HG02973 (cell line): Measurements from ENCODE around the gene TMPRSS3.

Experiments used
- ATAC-seq: cut with Tn5 transposase; IDR thresholded peaks from one replicate; pipeline ENCODE4 v1.9.1; 2021; ENCODE audit warnings: moderate library complexity; ENCODE audit not compliant: unreplicated experiment

TMPRSS3 gene

DNA sequence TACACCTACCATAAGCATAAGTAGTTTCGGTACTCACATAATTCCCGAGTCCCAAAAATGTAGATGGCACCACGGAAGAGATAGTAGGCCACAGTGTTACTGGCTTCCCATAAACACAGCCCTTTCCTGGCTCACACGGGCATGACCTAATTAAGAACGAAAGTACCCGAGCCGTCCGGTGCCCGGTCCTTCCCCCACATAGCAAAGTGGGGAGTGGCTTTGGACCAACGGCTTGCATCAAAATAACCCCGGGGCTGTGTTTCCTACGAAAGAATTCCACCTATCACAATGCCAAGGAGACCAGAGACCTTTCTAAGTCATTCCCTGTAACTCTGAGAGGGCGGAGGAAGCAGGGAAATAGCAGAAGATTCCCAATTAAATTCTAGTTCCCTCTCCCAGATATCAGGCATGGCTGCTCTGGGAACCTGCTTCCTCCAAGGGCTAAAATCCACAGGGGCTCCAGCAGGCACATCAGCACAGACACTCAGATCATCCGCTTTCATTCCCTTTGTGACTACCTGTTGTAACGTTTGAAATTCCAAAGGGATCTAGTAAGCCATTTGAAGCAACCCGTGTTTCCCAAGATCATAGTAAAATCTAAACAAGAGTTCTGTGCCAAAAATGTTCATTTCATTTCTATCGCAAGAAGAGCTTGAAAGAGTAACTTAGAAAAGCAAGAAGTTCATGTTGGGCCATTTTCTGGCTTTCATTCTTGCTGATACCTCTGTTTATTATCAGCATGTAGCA lies at the start of gene TMPRSS3:
TSS of gene TMPRSS3 (minus strand) at position 148 of the 747 bp plus-strand sequence. CDS start 635 bp downstream, outside the sequence.
- ATAC-seq, result no peak

- ATAC-seq, result no peak
These were observed 49.5 kb upstream of the TMPRSS3 start for GRCh38 chr21:42445311-42445710.

GRCh38 chr21:42444745-42445059 lies 48.9 kb upstream of the TMPRSS3 start:
- ATAC-seq, result no peak

DNA sequence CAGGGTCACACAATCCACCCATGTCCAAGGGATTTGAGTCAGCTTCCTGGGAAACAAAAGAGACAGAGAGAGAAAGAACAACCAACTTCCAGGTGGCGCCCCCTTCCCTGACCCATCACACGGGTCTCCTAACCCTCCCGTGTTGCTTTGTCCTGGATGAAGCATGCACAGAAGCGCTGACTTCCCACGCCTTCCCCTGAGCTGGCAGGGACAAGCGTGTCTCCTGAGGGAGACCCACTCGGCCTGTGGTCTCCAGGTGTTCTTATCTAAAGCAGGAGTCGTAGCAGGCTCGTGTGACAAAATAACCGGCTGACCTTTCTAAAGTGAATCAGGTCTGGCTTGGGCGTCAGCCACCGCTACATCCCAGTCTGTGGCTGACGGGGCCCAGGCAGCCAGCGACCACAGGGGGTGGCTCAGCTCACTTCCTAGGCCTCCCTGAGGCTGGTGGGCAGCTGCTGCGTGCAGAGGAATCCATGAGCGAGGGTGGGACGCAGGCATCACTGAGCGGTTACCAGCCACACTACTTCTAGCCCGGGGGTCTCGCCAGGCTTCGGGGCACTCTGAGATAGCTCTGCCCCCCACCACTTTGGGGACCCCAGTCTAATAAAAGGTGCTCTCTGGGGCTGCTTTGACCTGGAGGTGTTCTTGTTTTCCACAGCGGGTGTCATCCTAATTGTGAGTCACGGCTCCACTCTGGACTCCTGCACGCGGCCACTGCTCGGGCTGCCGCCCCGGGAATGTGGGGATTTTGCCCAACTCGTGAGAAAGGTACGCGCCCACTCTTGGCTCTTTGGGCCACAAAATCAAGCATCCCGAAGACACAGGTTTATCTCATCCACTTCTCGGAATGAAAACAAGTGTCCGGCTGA lies 48.3 kb upstream of the TMPRSS3 start:
- ATAC-seq, result no peak

- no peak for ATAC-seq
These were observed 47.4 kb upstream of the TMPRSS3 start for GRCh38 chr21:42443181-42443785.

DNA sequence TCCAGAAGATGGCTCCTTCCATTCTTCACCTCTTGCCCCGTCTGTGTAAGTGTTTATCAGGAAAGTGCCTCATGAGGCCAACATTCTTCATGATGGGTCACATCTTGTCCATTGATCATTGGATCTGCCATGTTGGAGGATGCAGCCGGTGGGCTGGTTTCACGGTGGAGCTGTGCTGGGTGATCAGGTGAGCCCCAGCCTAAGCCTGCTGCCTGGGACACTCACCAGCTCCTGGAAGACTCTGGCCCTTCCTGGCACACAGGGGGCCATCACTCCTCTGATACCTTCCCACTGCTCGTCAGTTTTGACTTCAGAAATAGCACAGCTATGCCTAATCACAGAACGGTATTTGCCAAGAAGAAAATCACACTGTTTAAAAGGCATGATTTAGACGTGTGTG lies 46.1 kb upstream of the TMPRSS3 start:
- no peak for ATAC-seq

DNA sequence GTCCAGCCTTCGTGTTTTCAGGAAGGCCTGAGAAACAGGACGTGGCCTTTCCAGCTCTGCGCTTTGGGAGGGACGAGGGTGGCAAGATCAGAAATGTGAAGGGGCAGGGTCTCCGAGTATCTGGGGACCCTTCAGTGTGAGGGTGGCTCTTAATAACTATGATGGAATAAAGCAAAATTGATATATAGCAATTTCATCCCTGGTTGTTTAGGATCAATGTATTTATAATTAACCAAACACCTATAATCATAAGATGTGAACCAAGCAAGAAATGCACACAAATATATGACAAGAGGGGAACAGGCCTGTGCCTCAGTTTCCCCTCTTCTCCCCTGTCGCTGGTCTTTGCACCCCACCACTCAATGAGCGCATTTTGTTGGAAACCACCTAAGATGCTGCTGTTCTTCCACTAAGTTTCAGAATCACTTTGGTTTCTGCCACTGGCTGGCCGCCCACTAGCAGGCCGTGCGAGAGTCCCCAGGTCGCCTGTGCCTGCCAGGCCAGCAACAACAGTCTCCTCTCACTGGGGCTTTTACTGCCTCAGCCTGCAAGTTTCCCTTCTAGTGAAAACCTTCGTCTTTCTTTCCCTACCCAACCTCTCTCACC lies 44.4 kb upstream of the TMPRSS3 start:
- ATAC-seq, result peak; percentile 51

- no peak for ATAC-seq
These were observed 43.7 kb upstream of the TMPRSS3 start for GRCh38 chr21:42439284-42440186.

DNA sequence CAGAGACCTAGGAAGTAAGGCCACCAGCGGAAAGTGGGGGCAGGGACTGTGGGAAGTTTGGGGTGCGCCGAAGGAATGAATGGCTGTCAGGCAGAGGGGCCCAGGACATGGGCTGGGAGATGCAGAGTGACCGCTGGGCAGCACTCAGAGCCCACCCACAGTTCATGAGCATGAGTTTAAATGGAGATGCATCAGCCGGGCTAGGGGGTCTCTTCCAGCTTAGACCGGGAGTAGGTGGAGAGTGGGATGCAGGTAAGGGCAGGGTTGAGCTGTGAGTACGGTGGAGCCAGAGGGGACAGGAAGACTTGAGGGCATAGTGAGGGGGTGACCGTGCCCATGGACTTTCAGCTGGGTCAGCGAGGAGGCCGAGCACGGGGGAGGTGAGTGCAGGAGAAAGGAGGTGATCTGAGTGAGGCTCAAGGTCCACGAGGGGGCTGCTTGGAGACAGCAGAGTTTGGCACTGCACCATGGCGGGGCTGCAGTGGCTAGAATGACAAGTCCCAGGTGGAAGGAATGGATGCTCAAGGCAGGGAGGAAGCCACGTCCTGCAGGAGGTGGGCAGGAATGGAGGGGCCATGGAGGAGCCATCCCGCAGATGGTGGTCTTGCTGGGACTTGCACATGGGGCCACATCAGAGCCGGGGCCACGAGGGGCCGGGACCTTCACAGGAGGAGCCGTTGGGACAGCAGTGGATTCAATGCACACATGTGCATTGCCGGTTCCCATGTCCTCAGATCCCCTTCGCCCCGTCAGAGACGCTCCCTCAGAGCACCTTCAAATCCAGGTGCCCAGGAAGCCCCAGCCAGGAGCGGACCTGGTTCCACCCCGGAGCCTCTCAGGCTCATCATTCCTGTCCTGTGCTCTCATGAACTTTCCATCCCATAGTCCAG lies 42.7 kb upstream of the TMPRSS3 start:
- ATAC-seq, result no peak

DNA sequence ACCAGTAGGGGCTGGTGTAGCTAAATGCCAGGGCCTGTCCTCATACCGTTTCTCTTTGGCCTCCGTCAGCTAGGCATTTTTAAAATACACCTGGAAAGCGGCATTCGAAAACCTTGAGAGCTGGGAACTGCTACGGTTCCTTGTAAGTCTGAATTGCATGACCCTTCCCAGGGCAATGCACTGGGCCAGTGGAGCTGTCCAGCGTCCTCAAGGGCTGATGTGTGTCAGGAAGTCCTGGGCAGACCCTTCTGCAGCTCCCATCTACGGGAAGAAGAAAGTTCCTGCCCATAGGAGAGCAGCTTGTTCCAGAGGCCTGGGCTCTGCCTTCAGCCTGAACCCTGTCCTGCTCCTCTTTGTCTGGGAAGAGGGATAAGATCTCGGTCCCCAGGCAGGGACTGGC lies 41.9 kb upstream of the TMPRSS3 start:
- no peak for ATAC-seq

GRCh38 chr21:42436914-42437313 lies 41.1 kb upstream of the TMPRSS3 start:
- no peak for ATAC-seq

DNA sequence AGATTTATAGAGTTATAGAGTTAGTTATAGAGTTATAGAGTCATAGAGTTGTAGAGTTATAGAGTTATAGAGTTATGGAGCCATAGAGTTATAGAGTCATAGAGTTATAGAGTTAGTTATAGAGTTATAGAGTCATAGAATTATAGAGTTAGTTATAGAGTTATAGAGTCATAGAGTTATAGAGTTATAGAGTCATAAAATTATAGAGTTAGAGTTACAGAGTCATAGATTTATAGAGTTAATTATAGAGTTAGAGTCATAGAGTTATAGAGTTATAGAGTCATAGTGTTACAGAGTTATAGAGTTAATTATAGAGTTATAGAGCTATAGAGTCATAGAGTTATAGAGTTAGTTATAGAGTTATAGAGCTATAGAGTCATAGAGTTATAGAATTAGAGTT lies 40.0 kb upstream of the TMPRSS3 start:
- no peak for ATAC-seq

GRCh38 chr21:42435401-42435800 lies 39.5 kb upstream of the TMPRSS3 start:
- no peak for ATAC-seq

- ATAC-seq, result no peak
These were observed 39.0 kb upstream of the TMPRSS3 start for GRCh38 chr21:42434884-42435283.

- no peak for ATAC-seq
These were observed 38.2 kb upstream of the TMPRSS3 start for GRCh38 chr21:42433946-42434551.

DNA sequence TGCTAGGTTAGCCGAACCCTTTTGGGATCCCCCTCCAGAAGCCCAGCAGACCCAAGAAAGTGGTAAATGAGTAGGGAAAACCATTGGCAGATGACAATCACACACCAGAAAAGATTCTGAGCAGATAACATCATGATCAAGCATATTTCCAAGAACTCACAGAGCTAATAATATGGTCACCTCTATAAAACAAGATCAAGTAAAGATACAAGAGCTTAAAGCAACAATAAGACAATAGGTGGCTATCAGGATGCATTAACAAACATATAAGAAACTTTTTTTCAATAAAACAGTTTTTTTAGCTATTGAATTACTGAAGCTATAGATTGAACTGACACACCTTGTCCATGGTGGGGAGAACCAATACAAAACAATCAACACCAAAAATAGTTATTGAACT lies 36.8 kb upstream of the TMPRSS3 start:
- ATAC-seq, result no peak

DNA sequence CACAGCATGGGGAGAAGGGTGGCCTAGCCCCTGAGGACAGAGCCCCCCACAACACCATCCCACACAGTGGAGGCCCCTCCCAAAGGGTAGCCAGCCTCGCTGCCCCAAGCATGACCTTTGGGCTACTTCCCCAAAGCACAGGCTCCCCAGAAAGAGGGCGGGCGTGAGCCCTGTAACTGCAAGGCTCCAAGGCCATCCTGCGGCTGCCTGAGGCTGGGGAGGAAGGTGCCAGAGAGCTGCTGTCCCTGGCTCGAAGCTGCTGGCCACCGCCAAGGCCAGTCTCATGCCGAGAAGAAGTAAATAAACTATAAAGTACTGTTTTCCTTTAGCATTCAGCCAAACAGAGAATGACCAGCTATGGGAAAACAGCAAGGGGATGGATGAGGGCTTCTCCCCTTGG lies 35.3 kb upstream of the TMPRSS3 start:
- no peak for ATAC-seq

- no peak for ATAC-seq
These were observed 34.7 kb upstream of the TMPRSS3 start for GRCh38 chr21:42430521-42430920.

DNA sequence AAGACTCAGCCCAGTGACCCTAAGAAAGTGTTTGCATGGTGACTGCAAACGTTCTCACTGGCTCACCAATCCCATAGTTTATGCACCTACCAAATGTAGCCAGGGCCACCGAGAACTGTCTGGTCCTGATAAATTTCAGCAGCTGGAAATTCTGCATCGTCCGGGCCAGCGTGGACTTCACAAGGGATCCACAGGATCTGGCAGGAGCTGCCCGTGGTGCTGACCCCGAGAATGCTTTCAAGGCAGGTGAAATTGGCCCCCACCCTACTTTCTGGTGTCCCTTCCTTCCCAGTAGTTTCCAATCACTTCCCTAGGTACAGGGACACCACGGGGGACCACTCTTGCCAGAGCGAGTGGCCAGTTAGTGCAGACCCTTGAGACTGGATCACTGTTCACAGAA lies 34.0 kb upstream of the TMPRSS3 start:
- no peak for ATAC-seq
